CD14-positive monocyte (primary cell): ENCODE data around the gene FBXW7. TPM values are rescaled to one million over a fixed set of nuclear protein-coding genes. Genes with fewer than 3 reads are reported as not detected.

ENCODE experiments used
- DNase-seq, 3 donors: peaks; one replicate each; pipeline ENCODE4 v3.0.0-alpha.2; 2011 to 2022
- H2AFZ ChIP-seq: 2 replicates; pipeline ENCODE4 v1.6.0; 2012; ENCODE audit warnings: mild to moderate bottlenecking, low read depth, low read length, inconsistent platforms; ENCODE audit not compliant: insufficient read depth, poor library complexity, severe bottlenecking
- H3K27ac ChIP-seq, 2 donors: 1 replicate in 1 of 2; 2 replicates in 1 of 2; pipeline ENCODE4 v1.5.1; 2012 to 2013; ENCODE audit warnings: low read length in 2 of 2, control low read depth in 1 of 2, inconsistent platforms in 1 of 2, low read depth in 1 of 2, mild to moderate bottlenecking in 1 of 2
- H3K27me3 ChIP-seq, 2 donors: one replicate each; pipeline versions ENCODE4 v1.6.0 to v1.6.1; 2011 to 2013; ENCODE audit warnings: low read length in 2 of 2; ENCODE audit not compliant: control insufficient read depth in 2 of 2, insufficient read depth in 2 of 2
- H3K36me3 ChIP-seq, 2 donors: replicated peaks in 1 of 2; 1 replicate in 1 of 2; 2 replicates in 1 of 2; pipeline versions ENCODE4 v1.5.1 to v1.6.1; 2012 to 2013; ENCODE audit warnings: low read length in 2 of 2, control low read depth in 1 of 2, inconsistent platforms in 1 of 2, mild to moderate bottlenecking in 1 of 2; ENCODE audit not compliant: insufficient read depth in 2 of 2, control insufficient read depth in 1 of 2
- H3K4me1 ChIP-seq, 2 donors: 1 replicate in 1 of 2; 2 replicates in 1 of 2; pipeline versions ENCODE4 v1.5.1 to v1.6.1; 2012 to 2013; ENCODE audit warnings: low read length in 2 of 2, control low read depth in 1 of 2, inconsistent platforms in 1 of 2, mild to moderate bottlenecking in 1 of 2, moderate library complexity in 1 of 2; ENCODE audit not compliant: insufficient read depth in 2 of 2, control insufficient read depth in 1 of 2
- H3K4me2 ChIP-seq: replicated peaks from 2 replicates; pipeline ENCODE3; 2012; ENCODE audit warnings: low read length, moderate library complexity, mild to moderate bottlenecking; ENCODE audit not compliant: poor library complexity, severe bottlenecking; ENCODE audit errors: extremely low read depth
- H3K4me3 ChIP-seq, 3 experiments: fragments of 200-600 bp in 1 of 3; sonication (generic) in 1 of 3; replicated peaks in 1 of 3; 1 replicate in 2 of 3; 2 replicates in 1 of 3; pipeline ENCODE4 v1.5.1; 2011 to 2013; ENCODE audit warnings: low read length in 3 of 3, mild to moderate bottlenecking in 3 of 3, control low read depth in 2 of 3, low read depth in 2 of 3, inconsistent platforms in 1 of 3, moderate library complexity in 1 of 3
- H3K79me2 ChIP-seq: 2 replicates; pipeline ENCODE4 v1.6.0; 2012; ENCODE audit warnings: mild to moderate bottlenecking, control low read depth, inconsistent platforms, low read length, moderate library complexity; ENCODE audit not compliant: insufficient read depth
- H3K9ac ChIP-seq: 2 replicates; pipeline ENCODE4 v1.6.0; 2017; ENCODE audit warnings: low read length, mild to moderate bottlenecking; ENCODE audit not compliant: insufficient read depth, poor library complexity, severe bottlenecking
- H3K9me3 ChIP-seq, 2 donors: replicated peaks in 1 of 2; 1 replicate in 1 of 2; 2 replicates in 1 of 2; pipeline versions ENCODE4 v1.5.1 to v1.6.1; 2012 to 2013; ENCODE audit warnings: low read length in 2 of 2, control low read depth in 1 of 2; ENCODE audit not compliant: control insufficient read depth in 1 of 2, insufficient read depth in 1 of 2
- H4K20me1 ChIP-seq: 2 replicates; pipeline ENCODE4 v1.6.0; 2012; ENCODE audit warnings: mild to moderate bottlenecking, low read length, control low read depth, moderate library complexity; ENCODE audit not compliant: insufficient read depth
- H3K27ac Mint-ChIP-seq, 7 donors: one replicate each; pipeline ENCODE4 v1.8.0; 2020; ENCODE audit warnings: mild to moderate bottlenecking in 7 of 7, mixed read lengths in 7 of 7, moderate library complexity in 6 of 7, inconsistent platforms in 2 of 7
- H3K27me3 Mint-ChIP-seq, 3 donors: one replicate each; pipeline ENCODE4 v1.8.0; 2021 to 2022; ENCODE audit warnings: low read depth in 3 of 3, mild to moderate bottlenecking in 3 of 3, mixed read lengths in 3 of 3, moderate library complexity in 3 of 3, inconsistent platforms in 1 of 3
- H3K36me3 Mint-ChIP-seq, 2 donors: one replicate each; pipeline ENCODE4 v1.8.0; 2020; ENCODE audit warnings: mixed read lengths in 2 of 2, inconsistent platforms in 1 of 2, mild to moderate bottlenecking in 1 of 2
- H3K4me1 Mint-ChIP-seq: one replicate; pipeline ENCODE4 v1.8.0; 2020; ENCODE audit warnings: mild to moderate bottlenecking, mixed read lengths
- H3K4me3 Mint-ChIP-seq, 2 donors: one replicate each; pipeline ENCODE4 v1.8.0; 2020; ENCODE audit warnings: mild to moderate bottlenecking in 2 of 2, mixed read lengths in 2 of 2, moderate library complexity in 1 of 2
- H3K9me3 Mint-ChIP-seq, 7 donors: one replicate each; pipeline ENCODE4 v1.8.0; 2020 to 2022; ENCODE audit warnings: mixed read lengths in 7 of 7, mild to moderate bottlenecking in 6 of 7, moderate library complexity in 6 of 7, inconsistent platforms in 2 of 7
- CTCF ChIP-seq: fragments of 200-600 bp; IDR thresholded peaks from one replicate; pipeline ENCODE4 v1.8.0; 2022; ENCODE audit warnings: antibody characterized with exemption, mild to moderate bottlenecking
- WGBS: methylation state at CpG from one replicate; pipeline ENCODE4 v1.1.5; 2013; ENCODE audit warnings: missing lambda C conversion rate; ENCODE audit not compliant: insufficient coverage; 5-methylcytosine and 5-hydroxymethylcytosine counted together
- intact Hi-C, 2 donors: fragments of 100-400 bp; cut with micrococcal nuclease; formaldehyde crosslinking; loops; one replicate each; pipeline versions ENCODE4 v1.15.0 to v1.15.1; 2023
- polyA plus RNA-seq, 3 donors: library from polyadenylated mRNA; depleted of rRNA in 1 of 3; unstranded in 2 of 3; stranded (reverse) in 1 of 3; fragments of 300-500 nt in 2 of 3; fragments of >200 nt in 1 of 3; fragmentation: Illumina TruSeq in 2 of 3; gene quantifications; 1 replicate in 2 of 3; 2 replicates in 1 of 3; pipeline ENCODE4 v1.2.3, GENCODE V29; 2012 to 2021

Gene FBXW7
- polyA plus RNA-seq, 3 donors, result 25.1 to 44.9 (median 35.6) TPM

- Mint-ChIP-seq H3K4me3 (no peak overlapping the region), H3K27me3 (no peaks in the 10 kb centered on the region), H3K36me3 (peaks cover 34 to 56% of the 10 kb centered on the region in 2 donors), H3K27ac (no peak overlapping the region), H3K9me3 (no peaks in the 10 kb centered on the region), H3K4me1 (peaks cover 40% of the 10 kb centered on the region)
- intact Hi-C loops, result loop anchor here (10.0 kb wide), 2 partner anchors 66 to 254 kb away; no protein-coding TSS in a partner anchor
- H3K4me3 ChIP-seq, result no peak overlapping the region
- no peak overlapping the region for H3K4me2 ChIP-seq
- no peak for TF ChIP-seq CTCF
- peak overlapping the region in 1 of 2 donors; percentile 10 for H3K27ac ChIP-seq
- H2AFZ ChIP-seq, result no peak overlapping the region
- peaks cover 94% of the 10 kb centered on the region for H4K20me1 ChIP-seq
- no peak overlapping the region for H3K9ac ChIP-seq
- H3K9me3 ChIP-seq, result no peaks in the 10 kb centered on the region
- H3K27me3 ChIP-seq, result no peaks in the 10 kb centered on the region
- H3K36me3 ChIP-seq, result peaks cover 12 to 33% of the 10 kb centered on the region in 2 donors
- WGBS, result no CpG with 5 or more reads among the region's 2 CpGs
- peaks cover 99% of the 10 kb centered on the region for H3K79me2 ChIP-seq
- H3K4me1 ChIP-seq, result peaks cover 10 to 37% of the 10 kb centered on the region in 2 donors
- no peak for DNase-seq
Observed at GRCh38 chr4:152530600-152530999, 5.3 kb downstream of the FBXW7 start.

DNA sequence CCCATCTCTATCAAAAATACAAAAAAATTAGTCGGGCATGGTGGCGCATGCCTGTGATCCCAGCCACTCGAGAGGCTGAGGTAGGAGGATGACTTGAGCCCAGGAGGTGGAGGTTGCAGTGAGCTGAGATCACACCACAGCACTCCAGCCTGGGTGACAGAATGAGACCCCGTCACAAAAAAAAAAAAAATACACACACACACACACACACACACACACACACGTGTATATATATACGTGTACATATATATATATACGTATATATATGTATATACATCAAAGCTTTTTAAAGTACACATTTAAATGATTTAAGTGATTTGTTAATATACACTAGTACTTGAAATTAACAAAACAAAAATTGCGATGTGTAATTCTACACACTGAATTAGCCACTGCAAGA, 6.0 kb downstream of the FBXW7 start:
- H3K9me3 ChIP-seq, result no peaks in the 10 kb centered on the region
- DNase-seq, result no peak
- no peak overlapping the region for H3K4me3 Mint-ChIP-seq
- TF ChIP-seq CTCF, result no peak
- no peak overlapping the region for H3K9ac ChIP-seq
- H3K36me3 ChIP-seq, result peaks cover 14 to 36% of the 10 kb centered on the region in 2 donors
- no CpG with 5 or more reads among the region's 8 CpGs for WGBS
- no peak overlapping the region for H2AFZ ChIP-seq
- no peaks in the 10 kb centered on the region for H3K27me3 ChIP-seq
- no peak overlapping the region for H3K27ac ChIP-seq
- no peak overlapping the region for H3K4me3 ChIP-seq
- peaks cover 99% of the 10 kb centered on the region for H3K79me2 ChIP-seq
- no peaks in the 10 kb centered on the region for H3K9me3 Mint-ChIP-seq
- H3K27ac Mint-ChIP-seq, result no peak overlapping the region
- no peak overlapping the region for H3K4me2 ChIP-seq
- intact Hi-C loops, result loop anchor here (10.0 kb wide), 2 partner anchors 65 to 255 kb away; no protein-coding TSS in a partner anchor
- H4K20me1 ChIP-seq, result peaks cover 100% of the 10 kb centered on the region
- H3K27me3 Mint-ChIP-seq, result no peaks in the 10 kb centered on the region
- peaks cover 10 to 37% of the 10 kb centered on the region in 2 donors for H3K4me1 ChIP-seq
- peaks cover 34 to 59% of the 10 kb centered on the region in 2 donors for H3K36me3 Mint-ChIP-seq
- peaks cover 44% of the 10 kb centered on the region for H3K4me1 Mint-ChIP-seq
